NT2/D1 (cell line): ENCODE data around the gene CBY1.

ENCODE experiments used
- DNase-seq: peaks from one replicate; pipeline ENCODE4 v3.0.0-alpha.2; 2011; ENCODE audit warnings: low read depth, low spot score
- H3K27me3 ChIP-seq: 2 replicates; pipeline ENCODE4 v1.6.0; 2011; ENCODE audit warnings: mild to moderate bottlenecking; ENCODE audit not compliant: insufficient read length, insufficient read depth
- H3K36me3 ChIP-seq: 2 replicates; pipeline ENCODE4 v1.6.1; 2011; ENCODE audit warnings: mild to moderate bottlenecking, low read length, mixed read lengths; ENCODE audit not compliant: insufficient read depth, insufficient read length
- H3K4me1 ChIP-seq: 2 replicates; pipeline ENCODE4 v1.5.1; 2011; ENCODE audit not compliant: insufficient read depth, insufficient read length
- H3K4me3 ChIP-seq: 2 replicates; pipeline ENCODE4 v1.5.1; 2011; ENCODE audit warnings: low read depth; ENCODE audit not compliant: insufficient read length
- H3K9ac ChIP-seq: 2 replicates; pipeline ENCODE4 v1.6.0; 2011; ENCODE audit warnings: low read depth; ENCODE audit not compliant: insufficient read length
- H3K9me3 ChIP-seq: 2 replicates; pipeline ENCODE4 v1.5.1; 2011; ENCODE audit warnings: mild to moderate bottlenecking, low read length; ENCODE audit not compliant: insufficient read depth
- SUZ12 ChIP-seq: IDR thresholded peaks from 2 replicates; pipeline ENCODE4 v1.6.1; 2011; ENCODE audit not compliant: insufficient read length, insufficient read depth; ENCODE audit errors: extremely low read depth
- YY1 ChIP-seq: IDR thresholded peaks from 2 replicates; pipeline ENCODE4 v1.6.1; 2011; ENCODE audit not compliant: insufficient read length, insufficient read depth
- ZNF274 ChIP-seq: IDR thresholded peaks from 2 replicates; pipeline ENCODE4 v1.6.1; 2011; ENCODE audit warnings: mild to moderate bottlenecking, low read depth, low read length

Gene CBY1

GRCh38 chr22:38656256-38657044, at the start of gene CBY1, which contains the start of gene FAM227A:
Gene CBY1 (plus strand): TSS chr22:38656638. CDS start chr22:38668055, 11,417 bp downstream.
Gene FAM227A (minus strand): TSS chr22:38656392. CDS start chr22:38650168, 6,224 bp downstream.
- Histone ChIP-seq H3K9ac (peak within 1 kb of the TSS; percentile 92), H3K27me3 (no peaks in the 10 kb centered on the region), H3K4me1 (peaks cover 2% of the 10 kb centered on the region), H3K4me3 (peak within 1 kb of the TSS; percentile 85), H3K36me3 (peaks cover 4% of the 10 kb centered on the region), H3K9me3 (no peaks in the 10 kb centered on the region)
- TF ChIP-seq YY1 (no peak), SUZ12 (no peak), ZNF274 (no peak)
- peak; percentile 87 for DNase-seq

DNA sequence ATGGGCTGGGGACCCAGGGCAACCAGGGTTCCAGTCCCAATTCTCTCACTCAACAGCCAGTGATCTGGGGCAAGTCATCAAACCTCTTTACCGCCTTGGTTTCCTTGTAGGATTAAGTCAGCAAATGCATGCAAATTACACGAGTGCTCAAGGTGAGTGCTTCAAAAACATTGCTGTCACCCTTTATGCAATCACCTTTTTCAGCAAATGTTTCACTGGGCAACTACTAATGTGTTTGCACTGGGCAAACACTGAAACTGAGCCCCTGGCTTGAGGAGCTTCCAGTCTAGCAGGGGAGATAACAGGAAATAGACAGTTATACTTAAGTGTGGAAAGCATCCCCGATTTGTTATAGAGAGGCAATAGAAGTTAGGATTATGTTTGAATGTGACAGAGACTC, 48.8 kb upstream of the CBY1 start:
- TF ChIP-seq ZNF274 (no peak), SUZ12 (no peak), YY1 (no peak)
- Histone ChIP-seq H3K9me3 (no peaks in the 10 kb centered on the region), H3K27me3 (no peaks in the 10 kb centered on the region), H3K4me3 (no peak overlapping the region), H3K9ac (no peak overlapping the region), H3K36me3 (no peaks in the 10 kb centered on the region), H3K4me1 (peaks cover 4% of the 10 kb centered on the region)
- no peak for DNase-seq

- DNase-seq: no peak
- Histone ChIP-seq H3K4me3 (no peak overlapping the region), H3K4me1 (peaks cover 4% of the 10 kb centered on the region), H3K9me3 (no peaks in the 10 kb centered on the region), H3K27me3 (no peaks in the 10 kb centered on the region), H3K36me3 (no peaks in the 10 kb centered on the region), H3K9ac (no peak overlapping the region)
- TF ChIP-seq SUZ12: no peak
- TF ChIP-seq YY1: no peak
- no peak for TF ChIP-seq ZNF274
Measured at GRCh38 chr22:38608992-38609750, 47.3 kb upstream of the CBY1 start.

- no peak overlapping the region for H3K9ac ChIP-seq
- H3K4me3 ChIP-seq: no peak overlapping the region
- TF ChIP-seq YY1 (no peak), ZNF274 (no peak)
- peaks cover 4% of the 10 kb centered on the region for H3K4me1 ChIP-seq
- no peak for DNase-seq
- H3K27me3 ChIP-seq: no peaks in the 10 kb centered on the region
- H3K36me3 ChIP-seq: no peaks in the 10 kb centered on the region
- no peaks in the 10 kb centered on the region for H3K9me3 ChIP-seq
Measured at GRCh38 chr22:38610234-38610633, 46.2 kb upstream of the CBY1 start.

DNA sequence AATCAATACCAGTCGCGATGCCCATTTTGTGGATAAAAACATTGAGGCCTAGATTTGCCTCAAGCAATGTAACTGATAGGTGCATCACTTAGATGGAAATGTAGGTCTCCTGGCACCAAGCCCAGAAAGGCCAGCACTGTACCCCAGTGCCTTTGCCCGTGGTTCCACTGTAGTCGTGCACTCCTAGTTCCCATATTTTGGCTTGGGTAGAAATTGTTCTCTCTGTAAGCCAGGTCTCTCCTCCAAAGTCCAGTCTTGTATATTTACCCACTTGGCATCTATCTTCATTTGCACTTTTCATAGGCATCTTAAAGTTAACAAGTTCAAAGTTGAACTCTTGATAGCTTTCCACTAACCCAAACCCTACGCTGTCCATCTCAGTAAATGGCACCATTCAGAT, 44.9 kb upstream of the CBY1 start:
- Histone ChIP-seq H3K9ac (no peak overlapping the region), H3K36me3 (no peaks in the 10 kb centered on the region), H3K9me3 (no peaks in the 10 kb centered on the region), H3K4me3 (no peak overlapping the region), H3K4me1 (peaks cover 4% of the 10 kb centered on the region), H3K27me3 (no peaks in the 10 kb centered on the region)
- TF ChIP-seq YY1: no peak
- no peak for DNase-seq

DNA sequence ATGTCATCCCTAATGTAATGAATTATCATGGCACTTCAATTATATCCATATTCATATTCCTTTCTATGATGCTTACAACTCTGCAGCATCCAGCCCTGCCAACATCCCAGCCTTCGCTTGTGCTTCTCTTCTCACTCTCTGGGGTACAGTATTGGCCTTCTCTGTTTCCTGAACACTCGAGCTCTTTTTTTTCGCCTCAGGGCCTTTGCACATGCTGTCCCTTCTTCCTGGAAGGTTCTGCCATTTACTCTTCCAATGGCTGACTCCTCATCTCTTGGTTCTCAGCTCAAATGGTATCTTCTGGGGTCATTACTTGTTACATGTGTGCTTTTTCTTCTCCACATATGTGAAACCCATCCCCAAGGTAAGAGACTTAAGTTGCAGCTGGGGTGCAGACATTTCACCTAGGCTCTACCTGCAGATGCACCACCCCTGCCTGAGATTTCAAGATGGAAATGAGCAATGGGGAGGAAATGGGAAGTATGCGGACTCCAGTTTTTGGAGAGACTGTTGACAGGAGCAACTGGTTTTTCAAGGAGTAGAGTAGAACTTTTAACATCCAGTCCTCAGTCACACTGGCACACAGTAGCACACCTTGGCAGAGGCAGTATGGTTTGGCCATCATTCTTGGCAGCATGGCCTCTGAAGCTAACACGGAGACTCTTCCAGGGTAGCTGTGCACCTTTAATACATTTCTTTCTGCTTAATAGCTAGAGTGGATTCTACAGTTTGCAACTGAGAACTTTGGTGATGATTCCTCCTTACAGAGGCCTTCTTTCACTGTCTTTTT, 44.0 kb upstream of the CBY1 start:
- Histone ChIP-seq H3K9me3 (no peaks in the 10 kb centered on the region), H3K9ac (no peak overlapping the region), H3K4me1 (peaks cover 4% of the 10 kb centered on the region), H3K36me3 (no peaks in the 10 kb centered on the region), H3K27me3 (no peaks in the 10 kb centered on the region), H3K4me3 (no peak overlapping the region)
- DNase-seq: no peak
- TF ChIP-seq ZNF274: no peak
- no peak for TF ChIP-seq SUZ12
- no peak for TF ChIP-seq YY1

GRCh38 chr22:38613588-38613987, 42.9 kb upstream of the CBY1 start:
- Histone ChIP-seq H3K4me1 (peaks cover 4% of the 10 kb centered on the region), H3K9me3 (peaks cover 10% of the 10 kb centered on the region; the same call in 1 of the 2 replicates), H3K27me3 (no peaks in the 10 kb centered on the region), H3K36me3 (peaks cover 7% of the 10 kb centered on the region), H3K4me3 (no peak overlapping the region), H3K9ac (no peak overlapping the region)
- no peak for DNase-seq
- TF ChIP-seq ZNF274: no peak
- TF ChIP-seq YY1: no peak
- TF ChIP-seq SUZ12: no peak
